ENCODE results near the gene VPS13A.

DNA sequence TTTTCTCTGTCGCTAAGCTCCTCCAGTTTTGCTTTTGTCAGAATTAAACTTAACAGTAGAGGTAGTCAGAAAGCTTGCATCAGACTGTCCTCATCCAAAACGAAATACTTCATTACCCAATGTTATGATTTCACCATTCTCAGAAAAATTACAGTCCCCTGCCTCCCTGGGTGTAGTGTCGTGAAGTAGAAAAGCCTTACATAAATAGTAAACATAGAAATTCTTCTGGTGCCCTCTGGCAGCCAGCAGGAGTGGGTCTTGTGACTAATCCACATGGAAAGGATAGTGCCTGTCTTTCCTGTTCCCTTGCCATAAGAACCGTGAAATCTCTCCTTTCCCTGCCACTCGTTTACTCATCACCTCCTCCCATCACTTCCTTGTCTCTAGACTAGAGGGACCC lies 240.2 kb downstream of the VPS13A start:
- TF ChIP-seq, protein P1, sequence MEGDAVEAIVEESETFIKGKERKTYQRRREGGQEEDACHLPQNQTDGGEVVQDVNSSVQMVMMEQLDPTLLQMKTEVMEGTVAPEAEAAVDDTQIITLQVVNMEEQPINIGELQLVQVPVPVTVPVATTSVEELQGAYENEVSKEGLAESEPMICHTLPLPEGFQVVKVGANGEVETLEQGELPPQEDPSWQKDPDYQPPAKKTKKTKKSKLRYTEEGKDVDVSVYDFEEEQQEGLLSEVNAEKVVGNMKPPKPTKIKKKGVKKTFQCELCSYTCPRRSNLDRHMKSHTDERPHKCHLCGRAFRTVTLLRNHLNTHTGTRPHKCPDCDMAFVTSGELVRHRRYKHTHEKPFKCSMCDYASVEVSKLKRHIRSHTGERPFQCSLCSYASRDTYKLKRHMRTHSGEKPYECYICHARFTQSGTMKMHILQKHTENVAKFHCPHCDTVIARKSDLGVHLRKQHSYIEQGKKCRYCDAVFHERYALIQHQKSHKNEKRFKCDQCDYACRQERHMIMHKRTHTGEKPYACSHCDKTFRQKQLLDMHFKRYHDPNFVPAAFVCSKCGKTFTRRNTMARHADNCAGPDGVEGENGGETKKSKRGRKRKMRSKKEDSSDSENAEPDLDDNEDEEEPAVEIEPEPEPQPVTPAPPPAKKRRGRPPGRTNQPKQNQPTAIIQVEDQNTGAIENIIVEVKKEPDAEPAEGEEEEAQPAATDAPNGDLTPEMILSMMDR (IDR thresholded peaks at IDR 0.05), result no peak
- TF ChIP-seq POLR2A (IDR thresholded peaks at IDR 0.05), result no peak
